Measurements from ENCODE around the gene USP22.
A peak's percentile ranks its signal among the peaks of the same experiment; 100 is the strongest.

The USP22 gene

DNA sequence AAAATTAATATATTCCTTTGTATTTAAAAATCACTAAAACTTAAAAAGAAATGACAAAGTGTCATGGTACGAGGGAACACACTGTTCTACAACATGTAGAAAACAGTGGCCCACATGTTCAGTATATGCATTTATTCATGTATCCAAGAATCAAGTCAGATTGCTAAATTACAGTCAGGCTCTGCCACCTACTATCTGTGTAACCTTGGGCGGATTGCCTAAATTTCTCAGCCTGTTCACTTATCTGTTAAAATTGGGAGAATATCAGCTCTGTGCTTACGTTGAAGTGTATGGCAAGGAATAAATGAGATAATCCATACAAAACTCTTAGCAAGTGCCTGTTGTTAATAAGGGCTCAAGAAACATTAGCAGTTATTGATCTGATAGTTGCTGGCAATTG lies 3.4 kb upstream of the USP22 start:
- DNase-seq (ENCODE audit: low read depth) = no peak

DNA sequence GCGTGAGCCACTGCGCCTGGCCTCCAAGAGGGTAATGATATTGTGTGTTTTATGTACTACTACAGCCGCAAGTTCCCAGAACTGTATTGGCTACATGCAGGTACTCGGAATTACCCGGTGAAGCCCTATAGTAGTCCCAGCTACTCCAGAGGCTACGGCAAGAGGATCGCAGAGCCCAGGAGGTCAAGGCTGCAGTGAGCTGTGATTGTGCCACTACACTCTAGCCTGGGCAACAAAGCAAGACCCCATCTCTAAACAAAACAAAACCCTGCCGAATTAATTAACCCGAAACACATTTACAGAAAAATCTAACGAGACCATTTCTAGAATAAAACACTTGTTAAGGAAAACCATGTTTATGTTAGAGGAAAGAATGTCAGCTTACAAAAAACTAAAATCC lies 2.2 kb upstream of the USP22 start:
- DNase-seq (ENCODE audit: low read depth) = no peak

GRCh38 chr17:21043296-21044232 lies 753 bp upstream of the USP22 start:
- DNase-seq (ENCODE audit: low read depth) = peak; percentile 93

- DNase-seq (ENCODE audit: low read depth) = peak; percentile 52
These were observed 912 bp downstream of the USP22 start for GRCh38 chr17:21041741-21042457.

DNA sequence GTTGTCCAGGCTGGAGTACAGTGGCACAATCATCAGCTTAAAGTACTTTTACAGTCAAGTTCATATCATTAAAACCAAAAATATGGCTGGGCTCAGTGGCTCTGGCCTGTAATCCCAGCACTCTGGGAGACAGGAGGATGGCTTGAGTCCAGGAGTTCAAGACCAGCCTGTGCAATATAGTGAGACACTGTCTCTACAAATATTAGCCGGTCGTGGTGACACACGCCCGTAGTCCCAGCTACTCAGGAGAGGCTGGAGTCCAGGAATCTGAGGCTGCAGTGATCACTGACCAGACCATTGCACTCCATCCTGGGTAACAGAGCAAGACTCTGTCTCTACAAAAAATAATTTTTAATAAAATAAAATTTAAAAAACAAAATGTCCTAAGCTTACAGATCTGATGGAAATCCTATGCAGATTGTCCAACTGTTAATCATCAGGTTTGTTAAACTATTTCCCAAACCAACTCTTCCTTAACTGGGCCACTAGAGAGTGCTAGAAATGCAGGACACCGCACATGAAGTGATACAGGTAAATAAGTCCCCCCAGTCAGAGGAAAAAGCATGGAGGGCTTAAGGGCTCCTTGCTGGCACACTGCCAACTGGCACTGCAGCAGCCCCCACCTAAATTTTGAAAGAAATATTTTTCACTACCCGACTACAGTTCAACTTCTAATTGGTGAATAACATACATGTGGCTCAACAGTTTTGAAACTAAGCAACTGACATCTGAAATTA lies 2.8 kb downstream of the USP22 start:
- no peak for DNase-seq (ENCODE audit: low read depth)

- no peak for DNase-seq (ENCODE audit: low read depth)
These were observed 5.6 kb downstream of the USP22 start for GRCh38 chr17:21037117-21037803.

DNA sequence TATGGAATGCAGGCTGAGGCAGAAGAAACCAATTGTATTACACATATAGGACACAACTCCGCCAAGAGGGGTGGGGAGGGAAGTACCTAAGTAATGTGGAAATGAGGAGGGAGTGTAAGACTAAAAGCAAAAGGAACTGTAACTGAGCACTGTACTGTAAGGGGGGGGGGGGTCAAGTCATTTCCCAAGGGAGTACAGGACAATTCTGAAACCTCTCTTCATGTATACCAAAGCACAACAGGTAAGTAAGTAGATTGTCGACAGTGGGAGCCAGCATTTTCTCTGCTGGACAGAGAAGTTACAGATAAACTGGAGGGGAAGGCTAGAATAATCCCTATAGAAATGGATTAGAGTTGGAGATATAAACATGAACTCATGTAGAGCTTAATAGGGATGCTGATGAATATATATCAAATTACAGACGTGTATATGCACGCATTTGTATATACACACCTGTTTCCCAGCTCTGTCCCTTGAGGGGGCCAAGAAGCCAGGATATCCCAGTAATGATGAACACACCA lies 6.4 kb downstream of the USP22 start:
- DNase-seq (ENCODE audit: low read depth) = no peak

DNA sequence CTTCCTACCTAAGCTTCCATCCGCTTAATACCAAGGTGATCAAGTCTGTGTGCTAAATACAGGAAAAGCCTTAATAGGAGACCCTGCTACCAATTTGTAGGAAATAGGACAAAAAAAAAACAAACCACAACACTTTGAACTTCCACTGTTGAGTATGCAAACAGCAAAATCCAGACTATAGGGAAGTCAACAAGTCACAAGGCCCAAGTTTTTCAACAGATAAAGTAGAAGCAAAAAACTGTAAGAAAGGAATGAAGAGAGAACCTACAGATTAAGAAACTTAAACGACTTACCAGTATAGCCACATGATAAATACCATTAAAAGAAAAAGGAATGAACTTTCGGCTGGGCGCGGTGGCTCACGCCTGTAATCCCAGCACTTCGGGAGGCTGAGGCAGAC lies 7.4 kb downstream of the USP22 start:
- DNase-seq (ENCODE audit: low read depth) = no peak

GRCh38 chr17:21034340-21035235 lies 8.2 kb downstream of the USP22 start:
- no peak for DNase-seq (ENCODE audit: low read depth)

- no peak for DNase-seq (ENCODE audit: low read depth)
These were observed 9.5 kb downstream of the USP22 start for GRCh38 chr17:21033350-21033749.

DNA sequence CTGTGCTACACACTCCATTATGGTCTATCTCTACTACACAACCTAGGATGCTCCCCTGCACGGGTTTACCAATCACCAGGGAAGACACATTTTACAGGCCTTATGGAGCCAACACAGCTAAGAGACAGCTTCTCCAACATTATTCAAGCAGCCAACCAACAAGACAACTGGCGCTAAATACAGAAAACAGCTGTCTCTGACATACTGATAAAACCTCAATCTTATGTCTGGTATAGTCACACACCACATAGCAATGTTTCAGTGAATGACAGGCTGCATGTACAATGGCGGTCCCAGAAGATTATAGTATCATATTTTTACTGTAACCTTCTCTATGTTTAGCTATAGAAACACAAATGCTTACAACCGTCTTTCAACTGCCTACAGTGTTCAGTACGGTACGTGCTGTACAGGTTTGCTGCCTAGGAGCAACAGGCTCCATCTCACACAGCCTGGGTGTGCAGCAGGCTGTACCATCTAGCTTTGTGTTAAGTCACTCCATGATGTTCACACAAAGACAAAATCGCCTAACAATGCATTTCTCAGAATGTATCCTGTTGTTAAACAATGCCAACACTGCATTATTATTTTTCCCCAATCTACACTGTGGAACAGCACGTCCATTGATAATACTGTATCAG lies 10.9 kb downstream of the USP22 start:
- DNase-seq (ENCODE audit: low read depth) = no peak

GRCh38 chr17:21030375-21030774 lies 12.4 kb downstream of the USP22 start:
- DNase-seq (ENCODE audit: low read depth) = no peak

- no peak for DNase-seq (ENCODE audit: low read depth)
These were observed 13.3 kb downstream of the USP22 start for GRCh38 chr17:21029515-21029914.

- DNase-seq (ENCODE audit: low read depth) = no peak
These were observed 13.8 kb downstream of the USP22 start for GRCh38 chr17:21029036-21029435.

- no peak for DNase-seq (ENCODE audit: low read depth)
These were observed 14.6 kb downstream of the USP22 start for GRCh38 chr17:21028192-21028591.

- no peak for DNase-seq (ENCODE audit: low read depth)
These were observed 15.8 kb downstream of the USP22 start for GRCh38 chr17:21027031-21027430.

DNA sequence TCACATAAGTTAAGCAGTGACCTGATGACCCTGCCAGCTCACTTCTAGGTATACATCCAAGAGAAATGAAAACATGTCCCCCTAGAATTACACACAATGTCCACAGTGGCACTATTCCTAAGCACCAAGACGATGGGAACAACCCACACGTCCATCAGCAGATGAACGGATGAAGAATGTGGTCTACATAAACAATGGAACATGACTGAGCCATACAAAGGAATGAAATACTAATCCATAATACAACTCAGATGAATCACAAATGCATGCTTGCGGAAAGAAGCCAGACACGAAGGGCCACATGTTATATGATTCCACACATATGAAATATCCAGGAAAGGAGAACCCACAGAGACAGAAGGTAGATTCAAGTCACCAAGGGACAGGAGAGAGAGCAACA lies 17.4 kb downstream of the USP22 start:
- no peak for DNase-seq (ENCODE audit: low read depth)

DNA sequence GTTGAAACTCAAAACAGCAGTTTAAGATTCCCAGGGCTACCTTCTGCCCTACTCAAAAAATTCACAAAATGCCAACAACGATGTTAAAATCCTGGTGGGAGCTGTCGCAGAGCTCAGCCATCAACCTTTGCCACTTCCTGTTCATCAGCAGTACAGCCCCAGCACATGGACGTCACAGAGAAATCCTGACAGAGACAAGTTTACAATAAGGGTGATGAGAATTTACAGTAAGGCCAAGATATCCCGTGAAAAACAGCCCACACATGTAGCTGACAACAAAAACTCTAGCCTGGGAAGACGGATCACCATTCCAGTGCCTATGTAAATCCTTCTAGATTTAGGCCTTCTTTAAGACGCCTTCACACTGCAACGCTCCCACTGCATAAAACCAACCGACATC lies 18.8 kb downstream of the USP22 start:
- no peak for DNase-seq (ENCODE audit: low read depth)

DNA sequence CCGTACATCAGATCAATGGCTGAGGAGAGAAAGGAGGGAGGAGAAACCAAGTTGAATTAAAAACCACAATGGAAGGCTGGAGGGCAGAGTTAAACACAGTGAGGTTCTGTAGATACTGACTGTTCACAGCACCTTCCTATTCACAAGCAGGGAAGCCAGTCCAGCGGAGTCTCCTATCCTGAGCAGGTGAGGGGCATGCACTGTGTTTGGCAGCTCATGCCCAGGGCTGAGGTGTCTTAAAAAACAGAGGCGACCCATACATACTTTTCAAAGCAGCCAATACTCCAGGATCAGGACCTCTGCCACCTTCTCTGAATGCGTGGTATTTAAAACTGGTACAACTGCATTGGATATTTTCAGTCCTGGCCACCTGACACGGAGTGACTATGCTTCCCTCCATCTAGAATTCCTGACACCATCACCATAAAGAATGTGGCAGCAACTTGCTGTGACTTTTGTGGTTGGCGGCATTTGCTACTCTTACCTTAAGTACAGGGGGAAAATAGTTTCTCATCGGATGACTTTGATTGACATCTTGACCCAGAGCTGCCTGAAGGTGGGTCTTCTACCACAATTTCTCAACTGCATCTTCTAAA lies 21.5 kb downstream of the USP22 start:
- no peak for DNase-seq (ENCODE audit: low read depth)

DNA sequence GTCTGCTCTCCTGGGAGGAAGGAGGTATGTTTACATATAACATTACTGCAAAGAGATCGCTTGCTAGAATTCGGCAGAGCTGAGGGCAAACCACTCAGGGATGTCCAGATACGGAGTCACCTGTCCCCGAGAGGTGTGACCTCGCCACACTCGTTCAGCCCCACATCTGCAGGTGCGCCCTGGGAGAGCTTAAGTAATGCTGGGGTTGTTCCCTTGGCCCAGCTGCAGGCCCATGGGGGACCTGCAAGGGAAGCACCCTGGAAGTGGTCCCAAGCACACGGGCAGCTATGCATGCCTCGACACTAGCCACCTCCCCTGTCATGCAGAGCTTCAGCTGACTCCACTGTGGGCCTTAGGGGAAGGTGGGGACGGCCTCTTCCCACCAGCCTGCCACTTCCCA lies 22.2 kb downstream of the USP22 start:
- no peak for DNase-seq (ENCODE audit: low read depth)
